HG02943 (cell line): ENCODE data around the gene CCDC83.
"Not testable (repeated sequence)": the region's sequence is repeated elsewhere in the genome, so short reads cannot be mapped to it uniquely, and the experiment has no call there.

Source experiments
- ATAC-seq: cut with Tn5 transposase; IDR thresholded peaks from one replicate; pipeline ENCODE4 v1.9.1; 2021; ENCODE audit warnings: mild to moderate bottlenecking, low read depth, moderate library complexity; ENCODE audit not compliant: unreplicated experiment

The CCDC83 gene

DNA sequence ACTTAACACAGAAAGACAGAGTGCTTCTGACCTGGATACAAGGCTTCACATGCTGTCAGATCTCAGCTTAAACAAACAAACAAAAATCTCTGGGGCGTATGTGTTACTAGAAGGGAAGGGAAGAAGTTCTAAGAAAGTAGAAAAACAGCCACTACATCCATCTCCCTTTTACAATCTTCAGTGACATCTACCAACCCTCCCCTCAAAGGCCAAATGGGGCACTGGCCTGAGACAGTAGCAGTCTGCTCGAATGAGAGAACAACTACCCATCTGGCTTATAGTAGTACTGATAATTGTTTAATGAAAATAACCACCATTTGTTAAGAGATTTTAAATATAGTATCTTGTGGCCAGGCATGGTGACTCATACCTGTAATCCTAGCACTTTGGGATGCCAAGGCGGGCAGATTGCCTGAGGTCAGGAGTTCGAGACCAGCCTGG is 29.4 kb downstream of the CCDC83 start:
- no peak for ATAC-seq

DNA sequence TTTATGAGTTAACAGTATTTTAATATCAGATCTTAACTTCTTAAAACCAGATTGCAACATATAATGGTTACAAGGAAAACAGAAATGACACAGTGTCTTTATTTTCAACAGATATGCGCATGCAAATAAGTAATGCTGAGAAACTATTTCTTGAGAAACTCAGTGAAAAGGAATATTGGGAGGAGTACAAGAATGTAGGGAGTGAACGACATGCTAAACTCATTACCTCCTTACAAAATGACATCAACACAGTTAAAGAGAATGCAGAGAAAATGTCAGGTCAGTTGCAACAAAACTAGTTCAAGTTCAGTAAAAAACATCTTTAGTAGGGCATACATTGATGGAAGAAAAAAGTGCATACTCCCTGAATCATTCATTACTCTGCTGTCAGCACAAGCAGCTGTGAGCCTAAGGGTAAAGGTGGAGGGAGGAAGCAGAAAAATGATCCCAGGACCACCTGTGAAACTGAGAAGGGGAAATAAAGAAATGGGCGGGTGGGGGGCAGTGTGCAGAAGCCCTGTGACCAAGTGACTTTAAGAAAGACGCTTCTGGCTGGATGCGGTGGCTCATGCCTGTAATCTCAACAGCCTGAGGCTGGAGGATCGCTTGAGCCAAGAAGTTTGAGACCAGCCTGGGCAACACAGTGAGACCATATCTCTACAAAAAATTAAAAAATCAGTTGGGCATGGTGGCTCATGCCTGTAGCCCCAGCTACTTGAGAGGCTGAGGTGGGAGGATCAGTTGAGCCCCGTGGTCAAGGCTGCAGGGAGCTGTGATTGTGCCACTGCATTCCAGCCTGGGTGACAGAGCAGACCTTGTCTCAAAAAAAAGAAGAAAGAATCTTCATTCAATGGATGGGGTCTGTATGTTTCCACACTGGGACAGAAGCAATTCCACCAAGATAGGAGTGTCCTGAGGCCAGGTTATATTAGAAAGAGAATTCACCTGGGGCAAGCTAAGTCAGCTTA is 31.2 kb downstream of the CCDC83 start:
- no peak for ATAC-seq

DNA sequence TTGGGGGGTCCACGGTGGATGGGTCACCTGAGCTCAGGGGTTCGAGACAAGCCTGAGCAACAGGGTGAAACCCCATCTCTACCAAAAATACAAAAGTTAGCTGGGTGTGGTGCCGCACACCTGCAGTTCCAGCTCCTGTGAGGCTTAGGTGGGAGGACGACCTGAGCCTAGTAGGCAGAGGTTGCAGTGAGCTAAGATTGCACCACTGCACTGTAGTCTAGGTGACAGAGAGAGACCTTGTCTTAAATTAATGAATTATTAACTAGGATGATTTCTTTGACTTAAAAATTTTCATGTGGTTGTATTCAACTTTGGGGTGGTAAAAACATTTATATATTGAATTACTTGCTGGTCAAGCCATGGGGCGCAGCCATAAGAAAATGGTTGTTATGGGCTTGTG is 33.9 kb downstream of the CCDC83 start:
- ATAC-seq, result no peak

DNA sequence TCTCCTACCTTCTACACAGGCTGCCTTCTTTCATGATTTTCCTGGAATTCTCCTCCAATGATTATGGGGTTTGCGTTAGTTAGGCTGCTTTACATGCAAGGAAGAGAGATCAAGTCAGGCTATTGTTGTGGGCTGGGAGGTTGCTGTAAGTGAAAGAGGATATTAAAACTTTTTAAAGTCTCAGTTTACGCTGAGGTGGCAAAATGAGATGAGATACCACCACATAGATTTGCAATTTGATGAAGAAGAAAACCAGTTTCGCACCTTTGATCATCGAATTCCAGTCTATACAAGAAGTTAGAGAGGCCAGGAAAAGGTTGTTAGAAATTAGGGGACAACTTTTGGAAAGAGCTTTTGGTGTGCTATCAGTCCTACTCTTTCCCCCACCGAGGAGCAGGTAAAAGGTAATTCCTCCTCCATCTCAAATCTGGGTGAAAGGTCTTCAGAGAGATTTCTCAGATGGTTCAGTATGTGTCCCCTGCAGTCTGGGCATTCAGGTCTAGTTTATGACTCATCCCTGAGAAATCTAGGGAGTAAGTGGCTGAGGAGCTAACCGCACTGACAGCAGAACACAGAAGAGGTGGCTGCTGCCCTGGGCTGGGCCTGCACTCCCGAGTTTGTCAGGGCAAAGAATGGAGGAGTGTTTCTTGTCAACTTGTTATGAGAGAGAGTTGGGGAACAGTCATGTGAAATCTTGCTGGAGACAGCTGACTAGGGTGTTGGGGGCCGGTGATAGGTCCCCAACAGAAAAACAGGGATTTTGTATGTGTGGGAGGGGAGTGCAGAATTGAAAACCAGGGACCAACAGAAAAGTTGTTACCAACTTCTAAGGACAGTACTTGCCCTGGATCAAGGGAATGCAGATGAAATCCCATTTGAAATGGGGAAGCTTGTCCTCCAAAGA is 34.7 kb downstream of the CCDC83 start:
- no peak for ATAC-seq

DNA sequence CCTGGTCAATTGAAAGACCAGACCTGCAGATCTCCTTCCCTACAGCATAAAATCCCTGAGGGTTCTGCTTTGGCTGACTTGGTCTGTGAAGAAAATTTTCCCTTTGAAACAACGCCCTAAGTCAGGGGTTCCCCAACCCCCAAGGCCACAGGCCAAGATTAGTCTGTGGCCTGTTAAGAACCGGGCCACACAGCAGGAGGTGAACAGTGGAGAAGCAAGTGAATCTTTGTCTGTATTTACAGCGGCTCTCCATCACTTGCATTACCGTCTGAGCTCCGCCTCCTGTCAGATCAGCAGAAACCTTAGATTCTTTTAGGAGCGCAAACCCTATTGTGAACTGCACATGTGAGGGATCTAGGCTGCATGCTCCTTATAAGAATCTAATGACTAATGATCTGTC is 38.2 kb downstream of the CCDC83 start:
- ATAC-seq, result no peak

DNA sequence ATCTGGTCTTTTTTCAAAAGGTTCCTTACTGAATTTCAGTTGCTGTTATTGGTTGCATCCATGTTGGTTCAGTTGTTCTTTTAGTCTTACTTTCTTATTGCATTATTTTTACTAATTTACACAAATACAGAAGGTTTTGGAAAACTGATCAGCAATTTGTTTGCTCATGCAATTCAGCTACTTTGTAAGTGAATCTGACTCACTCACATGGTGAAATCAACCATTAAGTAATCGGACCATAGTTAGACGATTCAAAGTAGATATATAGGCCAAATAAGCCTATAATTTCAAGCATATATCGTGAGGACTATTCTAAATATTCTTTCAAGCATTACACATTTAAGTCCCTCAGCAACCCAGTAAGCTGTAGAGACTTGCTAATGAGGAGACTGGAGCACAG is 41.7 kb downstream of the CCDC83 start:
- ATAC-seq, result no peak

DNA sequence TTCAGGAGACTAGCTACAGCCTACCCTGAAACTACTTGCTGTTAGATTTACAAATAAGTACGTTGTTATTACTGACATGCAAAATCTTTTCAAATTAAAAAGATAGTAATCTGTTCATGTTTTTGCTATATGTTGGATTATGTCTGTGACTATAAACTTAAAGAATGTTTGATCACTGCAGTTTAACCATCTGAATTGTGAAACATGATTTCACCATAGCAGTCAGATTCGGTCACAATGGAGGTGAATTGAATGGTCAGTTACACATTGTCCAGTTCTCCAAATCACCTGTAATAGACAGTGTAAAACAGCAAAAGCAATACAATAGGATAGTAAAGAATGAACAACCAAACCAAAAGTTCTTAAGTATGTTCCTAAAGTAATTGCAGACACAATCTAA is 43.3 kb downstream of the CCDC83 start:
- ATAC-seq, result no peak

DNA sequence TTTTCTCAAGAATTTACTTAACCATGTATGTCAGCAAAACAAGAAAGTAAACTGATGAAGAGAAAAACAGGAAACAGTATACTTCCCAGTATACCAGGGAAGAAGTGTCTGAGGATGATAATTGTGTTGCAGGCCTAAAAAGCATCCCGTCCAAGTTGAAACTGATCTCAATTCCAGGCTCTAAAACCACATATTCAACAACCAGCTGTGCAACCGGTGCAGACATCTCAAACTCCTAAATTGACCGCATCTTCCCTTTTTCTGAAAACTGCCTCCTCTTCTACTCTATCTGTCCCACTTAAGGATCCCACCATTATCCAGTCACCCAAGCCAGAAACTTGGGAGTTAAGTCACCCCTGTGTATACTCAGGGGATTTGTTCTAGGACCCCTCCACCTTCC is 47.2 kb downstream of the CCDC83 start:
- no peak for ATAC-seq

DNA sequence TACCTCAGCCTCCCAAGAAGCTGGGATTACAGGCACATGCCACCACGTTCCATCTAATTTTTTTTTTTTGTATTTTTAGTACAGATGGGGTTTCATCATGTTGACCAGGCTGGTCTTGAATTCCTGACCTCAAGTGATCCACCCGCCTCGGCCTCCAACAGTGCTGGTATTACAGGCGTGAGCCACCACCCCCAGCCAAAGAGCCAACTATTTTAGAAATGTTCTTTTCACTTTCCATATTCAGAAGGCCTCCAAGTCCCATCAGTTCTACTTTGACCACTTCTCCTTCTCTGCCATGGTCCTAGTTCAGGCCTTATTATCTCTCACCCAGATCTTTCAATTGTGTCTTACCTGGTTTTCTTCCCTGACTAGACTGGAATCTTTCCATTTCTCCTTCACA is 48.2 kb downstream of the CCDC83 start:
- ATAC-seq, result no peak

DNA sequence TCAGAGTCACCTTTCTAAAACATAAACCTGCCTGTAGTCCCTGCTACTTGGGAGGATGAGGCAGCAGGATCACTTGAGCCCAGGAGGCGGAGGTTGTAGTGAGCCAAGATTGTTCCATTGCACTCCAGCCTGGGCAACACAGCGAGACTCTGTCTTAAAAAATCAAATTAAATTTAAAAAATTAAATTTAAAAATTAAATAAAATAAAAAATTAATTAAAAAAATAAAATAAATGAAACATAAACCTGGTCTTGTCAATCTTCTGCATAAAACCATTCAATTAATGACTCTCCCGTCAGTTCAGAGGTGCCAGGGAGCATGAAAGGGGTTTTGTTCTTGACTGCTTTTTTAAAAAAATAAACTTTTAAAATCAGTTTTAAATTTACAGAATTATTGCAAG is 48.6 kb downstream of the CCDC83 start:
- no peak for ATAC-seq

DNA sequence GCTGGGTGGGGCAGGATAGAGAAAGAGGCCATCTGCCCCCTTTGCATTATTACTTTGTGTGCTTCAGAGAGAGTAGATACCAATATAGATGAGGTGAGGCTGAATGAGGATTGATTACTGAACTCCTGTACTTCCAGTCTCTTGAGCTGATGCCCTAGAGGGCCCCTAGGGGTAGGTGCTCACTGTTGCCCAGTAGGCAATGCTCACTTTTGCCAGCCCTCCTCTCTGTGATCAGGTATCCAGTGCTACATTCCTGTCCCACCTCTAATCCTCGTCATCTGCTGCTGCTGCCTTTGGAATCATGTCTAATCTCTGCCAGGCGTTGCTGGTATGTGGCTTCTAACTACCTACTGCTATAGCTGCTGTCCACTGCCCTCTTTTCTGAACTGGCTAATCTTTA is 57.2 kb downstream of the CCDC83 start:
- no peak for ATAC-seq

DNA sequence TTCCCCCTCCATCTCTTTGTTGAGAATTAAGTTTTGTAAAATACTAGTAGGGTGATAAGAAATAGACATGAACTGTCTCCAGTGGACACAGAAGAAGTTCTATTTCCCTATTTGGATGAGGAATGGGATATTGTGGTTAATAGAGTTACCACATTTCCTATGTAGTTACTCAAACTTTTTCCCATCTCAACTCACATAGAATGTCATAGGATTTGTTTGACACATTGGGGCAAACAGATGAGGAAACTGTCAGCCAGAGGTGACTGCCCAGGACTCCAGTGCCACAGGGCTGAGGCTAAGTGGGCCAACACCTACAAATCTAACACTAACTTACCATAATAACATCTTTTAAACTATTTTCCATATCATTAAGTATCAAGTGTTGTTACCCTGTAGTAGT is 58.3 kb downstream of the CCDC83 start:
- no peak for ATAC-seq

DNA sequence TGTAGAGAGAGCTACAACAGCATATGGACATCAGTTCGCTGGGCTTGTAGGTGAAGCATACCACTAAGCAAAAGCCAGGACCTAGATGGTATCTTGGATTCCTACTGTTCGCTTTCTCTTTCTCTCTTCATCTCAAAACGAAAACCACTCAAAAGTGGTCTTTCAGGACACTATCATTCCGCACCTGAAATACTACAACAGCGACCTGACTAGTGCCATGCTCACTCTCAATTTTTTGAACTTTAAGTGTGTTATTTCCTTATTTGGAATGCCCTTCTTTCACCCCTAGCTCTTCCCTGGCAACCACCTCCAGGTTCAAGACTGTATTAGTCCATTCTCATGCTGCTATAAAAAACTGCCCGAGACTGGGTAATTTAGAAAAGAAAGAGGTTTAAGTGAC is 59.2 kb downstream of the CCDC83 start:
- no peak for ATAC-seq

DNA sequence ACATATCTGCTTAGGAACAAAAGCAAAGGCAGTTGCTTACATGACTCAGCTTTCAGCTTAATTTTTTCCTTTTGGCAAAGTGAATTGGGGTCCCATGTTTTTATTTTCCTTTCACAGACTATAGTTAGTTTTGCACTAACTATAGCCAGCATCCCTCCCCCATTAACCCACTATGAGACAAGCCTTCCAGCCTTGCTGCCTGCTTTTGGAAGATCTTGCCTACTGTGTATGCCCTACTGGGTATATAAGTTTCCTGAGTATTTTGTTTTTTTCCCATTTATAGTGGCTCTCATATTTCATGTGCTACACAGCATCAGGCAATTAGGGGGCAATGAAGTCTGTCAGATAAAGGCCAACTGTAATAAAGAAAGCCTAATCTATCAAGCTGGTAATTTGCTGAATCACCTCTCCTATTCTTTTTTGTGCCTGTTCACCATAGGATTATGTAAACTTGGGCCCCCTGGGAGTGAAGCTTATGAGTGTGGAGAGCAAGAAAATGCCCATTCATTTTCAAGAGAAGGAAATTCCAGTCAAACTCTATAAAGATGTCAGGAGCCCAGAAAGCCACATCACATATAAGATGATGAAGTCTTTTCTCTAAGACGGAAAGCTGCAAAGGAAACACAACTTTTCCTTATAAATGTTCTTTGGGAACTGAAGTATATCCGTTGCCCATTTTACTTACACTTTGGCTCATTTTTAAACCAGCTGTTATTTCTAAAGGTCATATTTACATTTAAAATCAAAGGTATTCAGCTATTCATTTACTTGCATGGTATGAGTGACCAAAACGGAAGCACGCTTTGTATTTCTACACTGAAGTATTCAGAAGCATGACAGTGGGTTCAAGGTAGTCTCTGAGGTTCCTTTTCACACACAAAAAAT is 64.0 kb downstream of the CCDC83 start:
- no peak for ATAC-seq

DNA sequence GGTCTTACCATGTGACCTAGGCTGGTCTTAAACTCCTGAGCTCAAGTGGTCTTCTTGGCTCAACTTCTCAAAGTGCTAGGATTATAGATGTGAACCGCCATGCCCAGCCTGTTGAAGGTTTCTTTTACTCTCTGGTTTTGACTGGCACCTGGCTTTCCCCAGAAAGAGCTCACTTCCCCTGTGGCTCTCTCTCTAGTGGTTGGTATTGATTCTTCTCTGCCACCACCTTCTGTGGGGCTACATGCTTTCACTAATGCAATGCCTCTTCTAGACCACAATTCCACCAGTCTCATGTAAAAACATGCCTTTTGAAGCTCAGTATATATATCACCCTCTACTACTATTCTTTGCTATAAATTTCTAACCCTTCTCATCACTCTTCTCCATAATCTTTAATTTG is 67.2 kb downstream of the CCDC83 start:
- ATAC-seq, result no peak

DNA sequence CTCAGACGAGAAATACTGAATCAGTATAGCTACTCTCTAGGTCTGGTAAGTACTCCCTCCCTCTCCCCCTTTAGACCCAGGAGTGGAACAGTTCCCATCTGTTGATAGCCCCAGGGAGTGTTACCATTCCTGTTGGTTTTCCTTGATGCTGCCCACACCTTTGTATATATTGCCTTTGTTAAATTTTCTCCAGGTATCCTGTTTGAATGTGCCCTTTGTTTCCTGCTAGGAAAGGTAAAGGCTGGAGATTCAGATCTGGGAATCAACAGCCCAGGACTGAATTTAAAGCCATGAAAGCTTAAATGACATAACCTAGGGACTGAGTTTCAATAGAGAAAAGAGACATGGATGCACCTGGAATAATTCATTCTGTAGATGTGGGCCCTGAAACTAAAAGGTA is 68.3 kb downstream of the CCDC83 start:
- no peak for ATAC-seq

DNA sequence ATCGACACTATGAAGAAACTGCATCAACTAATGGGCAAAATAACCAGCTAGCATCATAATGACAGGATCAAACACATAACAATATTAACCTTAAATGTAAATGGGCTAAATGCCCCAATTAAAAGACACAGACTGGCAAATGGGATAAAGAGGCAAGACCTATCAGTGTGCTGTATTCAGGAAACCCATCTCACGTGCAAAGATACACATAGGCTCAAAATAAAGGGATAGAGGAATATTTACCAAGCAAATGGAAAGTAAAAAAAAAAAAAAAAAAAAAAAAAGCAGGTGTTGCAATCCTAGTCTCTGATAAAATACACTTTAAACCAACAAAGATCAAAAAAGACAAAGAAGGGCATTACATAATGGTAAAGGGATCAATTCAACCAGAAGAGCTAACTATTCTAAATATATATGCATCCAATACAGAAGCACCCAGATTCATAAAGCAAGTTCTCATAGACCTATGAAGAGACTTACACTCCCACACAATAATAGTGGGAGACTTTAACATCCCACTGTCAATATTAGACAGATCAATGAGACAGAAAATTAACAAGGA is 71.6 kb downstream of the CCDC83 start:
- not testable (repeated sequence) for ATAC-seq

DNA sequence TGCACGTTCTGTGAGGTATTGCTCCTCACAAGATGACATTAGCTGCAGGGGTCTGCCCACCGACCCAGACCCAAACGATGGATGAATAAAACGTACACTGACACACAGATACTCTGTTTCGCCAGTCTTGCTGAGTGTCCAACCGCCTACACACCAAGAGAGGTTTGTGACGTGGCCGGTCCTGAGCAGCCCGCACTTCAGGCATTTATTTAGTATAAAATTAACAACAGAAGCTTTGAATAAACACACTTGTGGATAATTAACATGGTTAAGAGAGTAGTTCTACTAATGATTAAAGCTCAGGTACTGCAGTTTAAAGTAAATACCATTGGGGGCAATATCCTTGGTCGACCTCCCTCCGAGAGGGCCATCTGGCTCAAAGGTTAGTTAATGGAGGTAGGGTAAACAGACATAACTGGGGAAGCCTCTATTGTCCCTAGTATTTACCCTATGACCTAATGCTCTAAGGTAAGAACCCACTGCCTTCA is 75.7 kb downstream of the CCDC83 start:
- no peak for ATAC-seq

DNA sequence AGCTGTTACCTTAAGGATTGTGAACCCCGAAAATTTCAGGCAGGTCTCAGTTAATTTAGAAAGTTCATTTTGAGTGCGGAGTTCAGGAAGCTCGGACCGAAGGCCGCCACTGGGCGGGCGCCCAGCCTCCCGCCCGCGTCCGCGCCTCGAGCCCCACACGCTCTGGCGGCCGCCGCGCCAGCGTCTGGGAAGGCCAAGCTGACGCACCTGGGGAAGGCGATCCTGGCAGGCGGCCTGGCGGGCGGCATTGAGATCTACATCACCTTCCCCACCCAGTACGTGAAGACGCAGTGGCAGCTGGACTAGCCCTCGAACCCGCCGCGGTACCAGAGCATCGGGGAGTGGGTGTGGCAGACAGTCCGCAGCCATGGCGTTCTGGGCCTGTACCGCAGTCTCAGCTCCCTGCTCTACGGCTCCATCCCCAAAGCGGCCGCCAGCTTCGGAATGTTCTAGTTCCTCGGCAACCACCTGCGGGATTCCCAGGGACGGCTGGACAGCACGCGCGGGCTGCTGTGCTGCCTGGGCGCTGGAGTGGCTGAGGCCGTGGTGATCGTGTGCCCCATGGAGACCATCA is 79.5 kb downstream of the CCDC83 start:
- ATAC-seq, result no peak

DNA sequence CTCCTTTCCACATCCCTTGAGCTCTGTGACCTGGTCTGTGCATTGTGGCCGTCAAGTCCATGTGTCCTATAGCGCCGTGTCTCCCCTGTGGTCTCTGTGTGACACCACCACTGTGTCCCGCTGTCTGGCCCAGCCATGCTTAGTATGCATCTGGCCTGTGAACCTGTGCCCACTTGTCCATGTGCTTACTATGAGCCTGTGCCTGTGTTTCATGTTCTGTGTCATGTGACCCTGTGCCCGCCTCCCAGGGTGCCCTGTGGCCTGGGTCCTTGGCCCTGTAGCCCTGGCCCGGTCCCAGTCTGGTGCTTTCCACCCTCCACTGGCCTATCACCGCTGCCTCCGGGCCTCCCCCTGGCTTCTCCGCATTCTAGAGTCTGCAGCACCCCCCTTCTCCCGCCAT is 80.6 kb downstream of the CCDC83 start:
- ATAC-seq, result no peak
